ENCODE results near the gene JAZF1.

- TF ChIP-seq YY1 (IDR thresholded peaks at IDR 0.05; ENCODE audit: low read depth): no peak
- no peak for TF ChIP-seq CREB1 (IDR thresholded peaks at IDR 0.05; ENCODE audit: low read depth)
- no peak for TF ChIP-seq TCF12 (IDR thresholded peaks at IDR 0.05; ENCODE audit: low read depth)
These were observed 14.3 kb downstream of the JAZF1 start for GRCh38 chr7:28165961-28166955.
